Inflammatory macrophage treated with lipopolysaccharide for 1 hour (primary cell): Measurements from ENCODE around the gene CPSF4L.

Experiments used
- DNase-seq, 2 donors: peaks; one replicate each; pipeline ENCODE4 v3.0.0-alpha.2; 2020 to 2022

The CPSF4L gene

GRCh38 chr17:73231395-73231794 is 30.3 kb downstream of the CPSF4L start:
- DNase-seq, result no peak

- no peak for DNase-seq
These were observed 31.6 kb downstream of the CPSF4L start for GRCh38 chr17:73230088-73230487.

- DNase-seq, result peak; percentile 62 to 75
These were observed 32.9 kb downstream of the CPSF4L start for GRCh38 chr17:73228748-73229236.

GRCh38 chr17:73227944-73228343 is 33.7 kb downstream of the CPSF4L start:
- DNase-seq, result no peak

- no peak for DNase-seq
These were observed 34.3 kb downstream of the CPSF4L start for GRCh38 chr17:73227379-73227778.

GRCh38 chr17:73226556-73227172 is 35.0 kb downstream of the CPSF4L start:
- DNase-seq, result no peak

GRCh38 chr17:73224663-73225305 is 36.9 kb downstream of the CPSF4L start:
- DNase-seq, result no peak

GRCh38 chr17:73224237-73224636 is 37.4 kb downstream of the CPSF4L start:
- DNase-seq, result peak; percentile 38 to 57

GRCh38 chr17:73223626-73224230 is 38.0 kb downstream of the CPSF4L start:
- DNase-seq, result no peak

- no peak for DNase-seq
These were observed 46.2 kb downstream of the CPSF4L start for GRCh38 chr17:73215447-73215846.

GRCh38 chr17:73214851-73215250 is 46.8 kb downstream of the CPSF4L start:
- no peak for DNase-seq

- DNase-seq, result no peak
These were observed 47.7 kb downstream of the CPSF4L start for GRCh38 chr17:73214008-73214407.

GRCh38 chr17:73211745-73212144 is 49.9 kb downstream of the CPSF4L start:
- DNase-seq, result no peak

- no peak for DNase-seq
These were observed 51.5 kb downstream of the CPSF4L start for GRCh38 chr17:73210002-73210678.

- DNase-seq, result no peak
These were observed 52.2 kb downstream of the CPSF4L start for GRCh38 chr17:73209436-73209835.

- no peak for DNase-seq
These were observed 53.4 kb downstream of the CPSF4L start for GRCh38 chr17:73208139-73208827.

GRCh38 chr17:73205459-73205961 is 56.2 kb downstream of the CPSF4L start:
- no peak for DNase-seq

- no peak for DNase-seq
These were observed 57.7 kb downstream of the CPSF4L start for GRCh38 chr17:73203788-73204479.

GRCh38 chr17:73203135-73203787 is 58.4 kb downstream of the CPSF4L start:
- no peak for DNase-seq

GRCh38 chr17:73201215-73202069 is 60.2 kb downstream of the CPSF4L start:
- no peak for DNase-seq

- DNase-seq, result no peak
These were observed 61.2 kb downstream of the CPSF4L start for GRCh38 chr17:73200476-73200875.
